HepG2 (cell line): ENCODE data around the gene AHCYL2. TPM values are rescaled to one million over a fixed set of nuclear protein-coding genes. Genes with fewer than 3 reads are reported as not detected.

Source experiments
- MTF1 ChIP-seq: sonication (generic); formaldehyde crosslinking; IDR thresholded peaks from 2 replicates; pipeline ENCODE4 v1.5.0; 2020; ENCODE audit warnings: missing genetic modification reagents
- PAWR ChIP-seq: sonication (generic); formaldehyde crosslinking; IDR thresholded peaks from 2 replicates; pipeline ENCODE4 v1.4.0; 2020; ENCODE audit warnings: missing genetic modification reagents, mild to moderate bottlenecking, borderline replicate concordance
- PPARG ChIP-seq: conservative IDR thresholded peaks from 2 replicates; pipeline ENCODE4 v1.6.1; 2016; ENCODE audit warnings: missing biosample characterization, missing genetic modification reagents
- TBP ChIP-seq: sonication (generic); formaldehyde crosslinking; IDR thresholded peaks from 2 replicates; pipeline ENCODE4 v1.5.0; 2020; ENCODE audit warnings: missing genetic modification reagents
- ZNF570 ChIP-seq: sonication (generic); formaldehyde crosslinking; IDR thresholded peaks from 2 replicates; pipeline ENCODE4 v1.4.0; 2020; ENCODE audit warnings: mild to moderate bottlenecking, missing genetic modification reagents, borderline replicate concordance
- polyA plus RNA-seq, 8 experiments: library from polyadenylated mRNA; depleted of rRNA in 3 of 8; stranded (reverse) in 7 of 8; unstranded in 1 of 8; fragments of >200 nt; fragmentation: Illumina TruSeq in 4 of 8; extraction: Trizol in 4 of 8; gene quantifications; 2 replicates each; pipeline versions ENCODE4 v1.2.1 to v1.2.3, GENCODE V29; 2011 to 2016; ENCODE audit warnings: low read depth in 4 of 8, missing spikeins in 1 of 8, mixed read lengths in 1 of 8; ENCODE audit not compliant: insufficient read depth in 1 of 8
- total RNA-seq, 5 experiments: library from RNA; depleted of rRNA; stranded (reverse); fragments of >200 nt; fragmentation: Illumina TruSeq; extraction: Trizol; gene quantifications; 2 replicates each; pipeline ENCODE4 v1.2.3, GENCODE V29; 2016; ENCODE audit warnings: low read depth in 1 of 5
- TF ChIP-seq, protein P1 (sequence below): sonication (generic); formaldehyde crosslinking; IDR thresholded peaks from 2 replicates; pipeline ENCODE4 v1.4.0; 2020; ENCODE audit warnings: mild to moderate bottlenecking, missing genetic modification reagents
- TF ChIP-seq, protein P2 (sequence below): sonication (generic); formaldehyde crosslinking; IDR thresholded peaks from 2 replicates; pipeline ENCODE4 v1.5.0; 2020; ENCODE audit warnings: mild to moderate bottlenecking, missing genetic modification reagents, moderate library complexity
- TF ChIP-seq, protein P3 (sequence below): sonication (generic); formaldehyde crosslinking; IDR thresholded peaks from 2 replicates; pipeline ENCODE4 v1.5.0; 2020; ENCODE audit warnings: missing genetic modification reagents
- TF ChIP-seq, protein P4 (sequence below): sonication (generic); formaldehyde crosslinking; IDR thresholded peaks from 2 replicates; pipeline ENCODE4 v1.4.0; 2020; ENCODE audit warnings: mild to moderate bottlenecking, missing genetic modification reagents
- TF ChIP-seq, protein P5 (sequence below): sonication (generic); formaldehyde crosslinking; IDR thresholded peaks from 2 replicates; pipeline ENCODE4 v1.5.0; 2020; ENCODE audit warnings: mild to moderate bottlenecking, missing genetic modification reagents
- TF ChIP-seq, protein P6 (sequence below): sonication (generic); formaldehyde crosslinking; IDR thresholded peaks from 2 replicates; pipeline ENCODE4 v1.5.0; 2020; ENCODE audit warnings: mild to moderate bottlenecking, missing genetic modification reagents
- TF ChIP-seq, protein P7 (sequence below): sonication (generic); formaldehyde crosslinking; IDR thresholded peaks from 2 replicates; pipeline ENCODE4 v1.4.0; 2020; ENCODE audit warnings: missing genetic modification reagents

The AHCYL2 gene
- total and polyA plus RNA-seq, 2 of the 13 experiments (the other 11 are each of a cell fraction or from before 2014, with no cell fraction given): 9.5 to 14.7 TPM

DNA sequence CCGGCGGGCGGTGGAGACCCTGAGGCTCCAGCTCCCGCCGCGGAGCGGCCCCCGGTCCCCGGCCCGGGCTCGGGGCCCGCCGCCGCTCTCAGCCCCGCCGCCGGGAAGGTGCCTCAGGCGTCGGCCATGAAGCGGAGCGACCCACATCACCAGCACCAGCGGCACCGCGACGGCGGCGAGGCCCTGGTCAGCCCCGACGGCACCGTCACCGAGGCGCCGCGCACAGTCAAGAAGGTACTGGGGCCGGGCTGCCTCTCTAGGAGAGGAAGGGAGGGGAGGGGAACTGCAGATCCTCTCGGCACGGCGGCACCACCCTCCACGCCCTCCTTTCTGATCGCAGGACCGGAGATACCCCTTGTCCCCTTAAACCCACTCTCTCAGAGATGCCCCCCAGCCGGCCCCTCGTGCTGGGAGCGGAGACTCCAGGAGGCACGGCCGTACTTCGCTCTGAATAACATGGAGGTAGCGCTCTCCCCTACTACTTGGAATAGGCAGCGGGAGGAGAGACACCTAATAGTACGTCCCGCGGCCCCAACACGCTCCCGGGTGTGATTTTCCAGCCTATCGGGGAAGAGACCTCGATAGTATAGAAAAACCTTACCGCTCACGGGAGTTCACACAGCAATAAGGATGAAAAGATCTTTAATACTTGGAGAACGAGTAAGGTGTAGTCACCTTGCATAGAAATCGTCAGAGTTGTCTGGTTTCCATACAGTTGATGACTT is 538 bp downstream of the AHCYL2 start (continued):
- TF ChIP-seq, protein P1, sequence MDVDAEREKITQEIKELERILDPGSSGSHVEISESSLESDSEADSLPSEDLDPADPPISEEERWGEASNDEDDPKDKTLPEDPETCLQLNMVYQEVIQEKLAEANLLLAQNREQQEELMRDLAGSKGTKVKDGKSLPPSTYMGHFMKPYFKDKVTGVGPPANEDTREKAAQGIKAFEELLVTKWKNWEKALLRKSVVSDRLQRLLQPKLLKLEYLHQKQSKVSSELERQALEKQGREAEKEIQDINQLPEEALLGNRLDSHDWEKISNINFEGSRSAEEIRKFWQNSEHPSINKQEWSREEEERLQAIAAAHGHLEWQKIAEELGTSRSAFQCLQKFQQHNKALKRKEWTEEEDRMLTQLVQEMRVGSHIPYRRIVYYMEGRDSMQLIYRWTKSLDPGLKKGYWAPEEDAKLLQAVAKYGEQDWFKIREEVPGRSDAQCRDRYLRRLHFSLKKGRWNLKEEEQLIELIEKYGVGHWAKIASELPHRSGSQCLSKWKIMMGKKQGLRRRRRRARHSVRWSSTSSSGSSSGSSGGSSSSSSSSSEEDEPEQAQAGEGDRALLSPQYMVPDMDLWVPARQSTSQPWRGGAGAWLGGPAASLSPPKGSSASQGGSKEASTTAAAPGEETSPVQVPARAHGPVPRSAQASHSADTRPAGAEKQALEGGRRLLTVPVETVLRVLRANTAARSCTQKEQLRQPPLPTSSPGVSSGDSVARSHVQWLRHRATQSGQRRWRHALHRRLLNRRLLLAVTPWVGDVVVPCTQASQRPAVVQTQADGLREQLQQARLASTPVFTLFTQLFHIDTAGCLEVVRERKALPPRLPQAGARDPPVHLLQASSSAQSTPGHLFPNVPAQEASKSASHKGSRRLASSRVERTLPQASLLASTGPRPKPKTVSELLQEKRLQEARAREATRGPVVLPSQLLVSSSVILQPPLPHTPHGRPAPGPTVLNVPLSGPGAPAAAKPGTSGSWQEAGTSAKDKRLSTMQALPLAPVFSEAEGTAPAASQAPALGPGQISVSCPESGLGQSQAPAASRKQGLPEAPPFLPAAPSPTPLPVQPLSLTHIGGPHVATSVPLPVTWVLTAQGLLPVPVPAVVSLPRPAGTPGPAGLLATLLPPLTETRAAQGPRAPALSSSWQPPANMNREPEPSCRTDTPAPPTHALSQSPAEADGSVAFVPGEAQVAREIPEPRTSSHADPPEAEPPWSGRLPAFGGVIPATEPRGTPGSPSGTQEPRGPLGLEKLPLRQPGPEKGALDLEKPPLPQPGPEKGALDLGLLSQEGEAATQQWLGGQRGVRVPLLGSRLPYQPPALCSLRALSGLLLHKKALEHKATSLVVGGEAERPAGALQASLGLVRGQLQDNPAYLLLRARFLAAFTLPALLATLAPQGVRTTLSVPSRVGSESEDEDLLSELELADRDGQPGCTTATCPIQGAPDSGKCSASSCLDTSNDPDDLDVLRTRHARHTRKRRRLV (CRISPR knock-in tag): no peak
- TF ChIP-seq, protein P2, sequence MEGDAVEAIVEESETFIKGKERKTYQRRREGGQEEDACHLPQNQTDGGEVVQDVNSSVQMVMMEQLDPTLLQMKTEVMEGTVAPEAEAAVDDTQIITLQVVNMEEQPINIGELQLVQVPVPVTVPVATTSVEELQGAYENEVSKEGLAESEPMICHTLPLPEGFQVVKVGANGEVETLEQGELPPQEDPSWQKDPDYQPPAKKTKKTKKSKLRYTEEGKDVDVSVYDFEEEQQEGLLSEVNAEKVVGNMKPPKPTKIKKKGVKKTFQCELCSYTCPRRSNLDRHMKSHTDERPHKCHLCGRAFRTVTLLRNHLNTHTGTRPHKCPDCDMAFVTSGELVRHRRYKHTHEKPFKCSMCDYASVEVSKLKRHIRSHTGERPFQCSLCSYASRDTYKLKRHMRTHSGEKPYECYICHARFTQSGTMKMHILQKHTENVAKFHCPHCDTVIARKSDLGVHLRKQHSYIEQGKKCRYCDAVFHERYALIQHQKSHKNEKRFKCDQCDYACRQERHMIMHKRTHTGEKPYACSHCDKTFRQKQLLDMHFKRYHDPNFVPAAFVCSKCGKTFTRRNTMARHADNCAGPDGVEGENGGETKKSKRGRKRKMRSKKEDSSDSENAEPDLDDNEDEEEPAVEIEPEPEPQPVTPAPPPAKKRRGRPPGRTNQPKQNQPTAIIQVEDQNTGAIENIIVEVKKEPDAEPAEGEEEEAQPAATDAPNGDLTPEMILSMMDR (CRISPR knock-in tag): no peak
- TF ChIP-seq PAWR (no peak), TBP (CRISPR knock-in tag) (no peak), MTF1 (CRISPR knock-in tag) (no peak), PPARG (CRISPR knock-in tag) (no peak), ZNF570 (CRISPR knock-in tag) (no peak)
- TF ChIP-seq, protein P3, sequence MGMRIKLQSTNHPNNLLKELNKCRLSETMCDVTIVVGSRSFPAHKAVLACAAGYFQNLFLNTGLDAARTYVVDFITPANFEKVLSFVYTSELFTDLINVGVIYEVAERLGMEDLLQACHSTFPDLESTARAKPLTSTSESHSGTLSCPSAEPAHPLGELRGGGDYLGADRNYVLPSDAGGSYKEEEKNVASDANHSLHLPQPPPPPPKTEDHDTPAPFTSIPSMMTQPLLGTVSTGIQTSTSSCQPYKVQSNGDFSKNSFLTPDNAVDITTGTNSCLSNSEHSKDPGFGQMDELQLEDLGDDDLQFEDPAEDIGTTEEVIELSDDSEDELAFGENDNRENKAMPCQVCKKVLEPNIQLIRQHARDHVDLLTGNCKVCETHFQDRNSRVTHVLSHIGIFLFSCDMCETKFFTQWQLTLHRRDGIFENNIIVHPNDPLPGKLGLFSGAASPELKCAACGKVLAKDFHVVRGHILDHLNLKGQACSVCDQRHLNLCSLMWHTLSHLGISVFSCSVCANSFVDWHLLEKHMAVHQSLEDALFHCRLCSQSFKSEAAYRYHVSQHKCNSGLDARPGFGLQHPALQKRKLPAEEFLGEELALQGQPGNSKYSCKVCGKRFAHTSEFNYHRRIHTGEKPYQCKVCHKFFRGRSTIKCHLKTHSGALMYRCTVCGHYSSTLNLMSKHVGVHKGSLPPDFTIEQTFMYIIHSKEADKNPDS: no peak
- TF ChIP-seq, protein P4, sequence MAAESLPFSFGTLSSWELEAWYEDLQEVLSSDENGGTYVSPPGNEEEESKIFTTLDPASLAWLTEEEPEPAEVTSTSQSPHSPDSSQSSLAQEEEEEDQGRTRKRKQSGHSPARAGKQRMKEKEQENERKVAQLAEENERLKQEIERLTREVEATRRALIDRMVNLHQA: no peak
- TF ChIP-seq, protein P5, sequence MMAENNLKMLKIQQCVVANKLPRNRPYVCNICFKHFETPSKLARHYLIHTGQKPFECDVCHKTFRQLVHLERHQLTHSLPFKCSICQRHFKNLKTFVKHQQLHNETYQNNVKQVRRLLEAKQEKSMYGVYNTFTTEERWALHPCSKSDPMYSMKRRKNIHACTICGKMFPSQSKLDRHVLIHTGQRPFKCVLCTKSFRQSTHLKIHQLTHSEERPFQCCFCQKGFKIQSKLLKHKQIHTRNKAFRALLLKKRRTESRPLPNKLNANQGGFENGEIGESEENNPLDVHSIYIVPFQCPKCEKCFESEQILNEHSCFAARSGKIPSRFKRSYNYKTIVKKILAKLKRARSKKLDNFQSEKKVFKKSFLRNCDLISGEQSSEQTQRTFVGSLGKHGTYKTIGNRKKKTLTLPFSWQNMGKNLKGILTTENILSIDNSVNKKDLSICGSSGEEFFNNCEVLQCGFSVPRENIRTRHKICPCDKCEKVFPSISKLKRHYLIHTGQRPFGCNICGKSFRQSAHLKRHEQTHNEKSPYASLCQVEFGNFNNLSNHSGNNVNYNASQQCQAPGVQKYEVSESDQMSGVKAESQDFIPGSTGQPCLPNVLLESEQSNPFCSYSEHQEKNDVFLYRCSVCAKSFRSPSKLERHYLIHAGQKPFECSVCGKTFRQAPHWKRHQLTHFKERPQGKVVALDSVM (CRISPR knock-in tag): no peak
- TF ChIP-seq, protein P6, sequence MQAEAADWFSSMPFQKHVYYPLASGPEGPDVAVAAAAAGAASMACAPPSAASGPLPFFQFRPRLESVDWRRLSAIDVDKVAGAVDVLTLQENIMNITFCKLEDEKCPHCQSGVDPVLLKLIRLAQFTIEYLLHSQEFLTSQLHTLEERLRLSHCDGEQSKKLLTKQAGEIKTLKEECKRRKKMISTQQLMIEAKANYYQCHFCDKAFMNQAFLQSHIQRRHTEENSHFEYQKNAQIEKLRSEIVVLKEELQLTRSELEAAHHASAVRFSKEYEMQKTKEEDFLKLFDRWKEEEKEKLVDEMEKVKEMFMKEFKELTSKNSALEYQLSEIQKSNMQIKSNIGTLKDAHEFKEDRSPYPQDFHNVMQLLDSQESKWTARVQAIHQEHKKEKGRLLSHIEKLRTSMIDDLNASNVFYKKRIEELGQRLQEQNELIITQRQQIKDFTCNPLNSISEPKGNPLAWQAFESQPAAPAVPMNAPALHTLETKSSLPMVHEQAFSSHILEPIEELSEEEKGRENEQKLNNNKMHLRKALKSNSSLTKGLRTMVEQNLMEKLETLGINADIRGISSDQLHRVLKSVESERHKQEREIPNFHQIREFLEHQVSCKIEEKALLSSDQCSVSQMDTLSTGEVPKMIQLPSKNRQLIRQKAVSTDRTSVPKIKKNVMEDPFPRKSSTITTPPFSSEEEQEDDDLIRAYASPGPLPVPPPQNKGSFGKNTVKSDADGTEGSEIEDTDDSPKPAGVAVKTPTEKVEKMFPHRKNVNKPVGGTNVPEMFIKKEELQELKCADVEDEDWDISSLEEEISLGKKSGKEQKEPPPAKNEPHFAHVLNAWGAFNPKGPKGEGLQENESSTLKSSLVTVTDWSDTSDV: no peak
- TF ChIP-seq, protein P7, sequence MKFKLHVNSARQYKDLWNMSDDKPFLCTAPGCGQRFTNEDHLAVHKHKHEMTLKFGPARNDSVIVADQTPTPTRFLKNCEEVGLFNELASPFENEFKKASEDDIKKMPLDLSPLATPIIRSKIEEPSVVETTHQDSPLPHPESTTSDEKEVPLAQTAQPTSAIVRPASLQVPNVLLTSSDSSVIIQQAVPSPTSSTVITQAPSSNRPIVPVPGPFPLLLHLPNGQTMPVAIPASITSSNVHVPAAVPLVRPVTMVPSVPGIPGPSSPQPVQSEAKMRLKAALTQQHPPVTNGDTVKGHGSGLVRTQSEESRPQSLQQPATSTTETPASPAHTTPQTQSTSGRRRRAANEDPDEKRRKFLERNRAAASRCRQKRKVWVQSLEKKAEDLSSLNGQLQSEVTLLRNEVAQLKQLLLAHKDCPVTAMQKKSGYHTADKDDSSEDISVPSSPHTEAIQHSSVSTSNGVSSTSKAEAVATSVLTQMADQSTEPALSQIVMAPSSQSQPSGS (CRISPR knock-in tag): no peak
